OCI-LY1 (cell line): ENCODE results near the gene TMPRSS5.

Source experiments
- EZH2 ChIP-seq: fragments of 200-600 bp; sonication (generic), shearing (Covaris generic); IDR thresholded peaks from 2 replicates; pipeline ENCODE4 v1.8.0; 2017; ENCODE audit warnings: borderline replicate concordance, mixed run types, mild to moderate bottlenecking, antibody characterized with exemption, low read length, moderate library complexity, mixed read lengths
- TF ChIP-seq, protein P1 (sequence below): fragments of 200-600 bp; sonication (generic), shearing (Covaris generic); IDR thresholded peaks from 2 replicates; pipeline ENCODE4 v1.5.1; 2017; ENCODE audit warnings: mild to moderate bottlenecking, antibody characterized with exemption, low read length, moderate library complexity, mixed read lengths

DNA sequence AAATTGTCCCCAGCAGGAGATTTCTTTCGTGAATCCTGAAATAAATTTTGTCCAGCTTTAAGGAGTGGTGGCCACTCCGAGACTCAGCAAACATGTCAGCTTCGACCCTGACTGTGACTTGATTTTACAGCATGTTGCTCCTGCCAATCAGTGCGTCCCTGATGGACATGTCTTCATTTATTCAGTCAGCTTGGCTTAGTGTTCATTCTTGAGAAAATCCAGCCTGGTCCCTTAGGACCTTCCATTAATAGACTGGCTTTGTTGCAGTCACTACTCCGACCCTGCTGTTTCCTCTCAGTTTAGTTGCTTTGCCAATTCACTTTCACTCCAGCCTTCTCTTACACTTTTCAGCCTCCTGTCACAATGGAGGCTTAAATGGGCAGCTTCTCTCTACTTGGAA, 30.5 kb downstream of the TMPRSS5 start:
- TF ChIP-seq EZH2: no peak
- TF ChIP-seq, protein P1, sequence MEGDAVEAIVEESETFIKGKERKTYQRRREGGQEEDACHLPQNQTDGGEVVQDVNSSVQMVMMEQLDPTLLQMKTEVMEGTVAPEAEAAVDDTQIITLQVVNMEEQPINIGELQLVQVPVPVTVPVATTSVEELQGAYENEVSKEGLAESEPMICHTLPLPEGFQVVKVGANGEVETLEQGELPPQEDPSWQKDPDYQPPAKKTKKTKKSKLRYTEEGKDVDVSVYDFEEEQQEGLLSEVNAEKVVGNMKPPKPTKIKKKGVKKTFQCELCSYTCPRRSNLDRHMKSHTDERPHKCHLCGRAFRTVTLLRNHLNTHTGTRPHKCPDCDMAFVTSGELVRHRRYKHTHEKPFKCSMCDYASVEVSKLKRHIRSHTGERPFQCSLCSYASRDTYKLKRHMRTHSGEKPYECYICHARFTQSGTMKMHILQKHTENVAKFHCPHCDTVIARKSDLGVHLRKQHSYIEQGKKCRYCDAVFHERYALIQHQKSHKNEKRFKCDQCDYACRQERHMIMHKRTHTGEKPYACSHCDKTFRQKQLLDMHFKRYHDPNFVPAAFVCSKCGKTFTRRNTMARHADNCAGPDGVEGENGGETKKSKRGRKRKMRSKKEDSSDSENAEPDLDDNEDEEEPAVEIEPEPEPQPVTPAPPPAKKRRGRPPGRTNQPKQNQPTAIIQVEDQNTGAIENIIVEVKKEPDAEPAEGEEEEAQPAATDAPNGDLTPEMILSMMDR: no peak
